Measurements from ENCODE around the gene MACROD2. TPM values are rescaled to one million over a fixed set of nuclear protein-coding genes. Genes with fewer than 3 reads are reported as not detected.

The MACROD2 gene
- total and polyA plus RNA-seq, 2 of the 4 experiments (the other 2 are of a cell fraction): not detected

DNA sequence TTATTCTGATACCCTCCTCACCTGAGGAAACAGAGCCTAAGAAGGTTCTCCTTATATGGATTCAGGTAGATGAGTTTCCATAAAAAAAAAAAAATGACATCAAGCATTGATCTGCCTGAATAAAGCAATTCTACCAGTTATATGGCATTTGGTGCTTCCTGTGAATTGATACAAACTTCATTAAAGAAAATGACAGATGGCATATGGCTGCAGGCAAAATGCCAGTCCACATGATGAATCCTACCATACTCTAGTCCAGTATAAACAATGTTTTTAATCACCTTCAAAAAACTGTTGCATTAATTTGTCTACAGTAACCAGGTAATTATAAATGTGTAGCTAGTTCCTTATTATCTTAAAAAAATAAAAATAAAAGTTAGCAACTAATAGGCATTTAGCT is 901.3 kb downstream of the MACROD2 start:
- H2AK9ac ChIP-seq (replicated peaks; ENCODE audit: low read depth, low read length, poor library complexity): no peak overlapping the region
- H3K18ac ChIP-seq (ENCODE audit: low read depth, low read length): no peak overlapping the region
- intact Hi-C loops (cut with micrococcal nuclease) (no loop called here), in situ Hi-C loops (cut with MboI; ENCODE audit: low sequenced_read_pairs) (no loop called here), dilution Hi-C loops (cut with HindIII; ENCODE audit: low sequenced_read_pairs, unreplicated experiment) (no loop called here)
- no peak overlapping the region for H2AFZ ChIP-seq (replicated peaks; ENCODE audit: low read length, poor library complexity)
- no peak overlapping the region for H3K14ac ChIP-seq (replicated peaks; ENCODE audit: low read depth, low read length)
- no peak overlapping the region for H3K4me2 ChIP-seq (ENCODE audit: low read depth, low read length)
- no peak overlapping the region for H3K9ac ChIP-seq (ENCODE audit: low read depth, low read length)
- H2BK15ac ChIP-seq (ENCODE audit: low read depth, low read length): no peak overlapping the region
- ATAC-seq (ENCODE audit: low read depth): no peak
- H3K79me1 ChIP-seq (ENCODE audit: low read depth in 1 of 2, low read length in 2 of 2): no peaks in the 10 kb centered on the region
- no peaks in the 10 kb centered on the region for H3K9me1 ChIP-seq (ENCODE audit: insufficient read depth, low read length)
- H2BK5ac ChIP-seq (ENCODE audit: low read depth, low read length, poor library complexity, severe bottlenecking): no peak overlapping the region
- BruUV-seq (replicated peaks): no TSS peak
- H3K27me3 ChIP-seq (ENCODE audit: control insufficient read depth, insufficient read depth, low read length): no peaks in the 10 kb centered on the region
- 0 out of 2 replicates have a peak, but pooled peaks cover 2% of the 10 kb centered on the region for H3K9me3 ChIP-seq (ENCODE audit: control insufficient read depth, insufficient read depth, low read length)
- no peak overlapping the region for H4K8ac ChIP-seq (ENCODE audit: low read depth in 2 of 2, low read length in 2 of 2)
- no peak for DNase-seq
- no peaks in the 10 kb centered on the region for H4K20me1 ChIP-seq (ENCODE audit: insufficient read depth, low read length)
- H3K4ac ChIP-seq (ENCODE audit: low read depth, low read length): no peak overlapping the region
- ChIA-PET CTCF (interaction anchor here (0.6 kb wide), 1 partner anchor 13 kb away, joined by 3 read pairs; no protein-coding TSS in a partner anchor), POLR2A (ENCODE audit: unreplicated experiment) (no interaction called here)
- no peak overlapping the region for H2BK20ac ChIP-seq (ENCODE audit: low read depth, low read length)
- no peak overlapping the region for H3K56ac ChIP-seq (ENCODE audit: extremely low read depth, insufficient read depth, low read length)
- H3K36me3 ChIP-seq (ENCODE audit: control insufficient read depth, insufficient read depth, low read length): no peaks in the 10 kb centered on the region
- H3K4me1 ChIP-seq (ENCODE audit: control insufficient read depth, insufficient read depth, low read length): no peaks in the 10 kb centered on the region
- no peak overlapping the region for H4K5ac ChIP-seq (ENCODE audit: low read depth, low read length)
- no peak overlapping the region for H2AK5ac ChIP-seq (ENCODE audit: low read depth, low read length)
- no peak overlapping the region for H3K23ac ChIP-seq (ENCODE audit: low read depth, low read length)
- H2BK120ac ChIP-seq (ENCODE audit: low read depth, low read length): no peak overlapping the region
- TF ChIP-seq RFX5 (IDR thresholded peaks at IDR 0.05; ENCODE audit: low read depth, low read length): no peak
- no peak for TF ChIP-seq MAFK (IDR thresholded peaks at IDR 0.05; ENCODE audit: low read depth, low read length)
- no peak overlapping the region for H3K27ac ChIP-seq (ENCODE audit: insufficient read depth, low read length)
- no peak overlapping the region for H3K4me3 ChIP-seq (ENCODE audit: insufficient read depth, low read depth, low read length)
- H4K91ac ChIP-seq (ENCODE audit: insufficient read depth, low read depth, low read length): no peak overlapping the region

Measured in IMR-90 (cell line).